ENCODE measurements around the gene RPS27. TPM values are rescaled to one million over a fixed set of nuclear protein-coding genes. Genes with fewer than 3 reads are reported as not detected.
A peak's percentile ranks its signal among the peaks of the same experiment; 100 is the strongest.

RPS27 gene
- total and polyA plus RNA-seq, 2 of the 13 experiments (the other 11 are each of a cell fraction or from before 2014, with no cell fraction given), result 3,737 to 9,964 TPM

DNA sequence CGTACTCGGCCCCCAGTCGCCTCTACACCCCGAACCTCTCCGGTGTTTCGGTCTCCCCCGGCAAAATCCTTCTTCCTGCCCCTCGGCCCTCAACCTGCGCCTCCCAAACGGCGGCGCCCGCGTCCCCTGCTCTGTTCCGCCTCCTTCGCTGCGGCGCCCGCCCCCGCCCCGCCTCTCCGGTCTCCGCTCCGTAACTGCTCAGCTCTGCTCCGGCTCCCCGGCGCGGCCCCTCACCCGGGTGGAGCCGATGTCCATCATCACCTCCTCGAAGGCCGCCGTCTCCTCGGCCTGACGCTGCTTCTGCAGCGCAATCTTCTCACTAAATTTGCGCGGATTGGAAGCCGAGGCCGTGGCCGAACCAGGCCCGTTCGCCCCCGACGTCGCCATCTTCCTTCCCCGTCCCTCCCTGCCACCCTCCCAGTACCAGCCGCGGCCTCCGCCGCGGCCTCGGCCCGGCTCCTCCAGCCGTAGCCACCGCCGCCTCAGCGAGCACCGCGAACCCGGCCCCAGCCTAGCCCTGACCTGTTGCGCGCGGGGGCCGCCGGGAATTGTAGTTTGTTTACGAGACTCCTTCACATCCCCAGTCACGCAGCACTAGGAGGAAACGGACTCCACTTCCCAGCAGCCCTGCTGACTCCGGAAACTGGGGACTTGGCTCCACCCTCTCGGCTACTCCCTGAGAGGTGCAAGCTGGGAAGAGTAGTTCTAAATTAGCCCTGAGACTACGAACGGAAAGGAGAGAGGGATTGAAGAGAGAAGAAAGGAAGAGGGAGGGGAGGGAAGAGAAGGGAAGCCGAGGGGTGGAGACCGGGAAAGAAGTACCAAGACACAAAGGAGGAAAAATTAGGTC, 32.2 kb upstream of the RPS27 start, which contains the start of gene CRTC2 (continued):
- TF ChIP-seq KLF11 (CRISPR knock-in tag; IDR thresholded peaks at IDR 0.05) (no peak), NR3C1 (CRISPR knock-in tag; IDR thresholded peaks at IDR 0.05) (no peak), ZNF850 (CRISPR knock-in tag; conservative IDR thresholded peaks at IDR 0.05) (0 out of 2 replicates have a peak, but pooled peaks have one; percentile 59), ZMYM4 (CRISPR knock-in tag; IDR thresholded peaks at IDR 0.05) (no peak), KDM5A (IDR thresholded peaks at IDR 0.05; ENCODE audit: borderline replicate concordance, low read length) (peak; percentile 83), ZNF362 (CRISPR knock-in tag; IDR thresholded peaks at IDR 0.05; ENCODE audit: borderline replicate concordance) (no peak), KAT2B (IDR thresholded peaks at IDR 0.05; ENCODE audit: borderline replicate concordance, low read depth, low read length) (no peak), RFX5 (IDR thresholded peaks at IDR 0.05; ENCODE audit: low read depth, low read length) (no peak), ZNF558 (CRISPR knock-in tag; IDR thresholded peaks at IDR 0.05; ENCODE audit: borderline replicate concordance) (peak; percentile 4; the same call in 1 of the 2 replicates), JARID2 (CRISPR knock-in tag; IDR thresholded peaks at IDR 0.05; ENCODE audit: insufficient replicate concordance) (no peak), SMARCC2 (IDR thresholded peaks at IDR 0.05) (no peak), IRX3 (CRISPR knock-in tag; IDR thresholded peaks at IDR 0.05; ENCODE audit: borderline replicate concordance, low read depth) (no peak), FLYWCH1 (CRISPR knock-in tag; IDR thresholded peaks at IDR 0.05) (no peak), ZNF788 (CRISPR knock-in tag; IDR thresholded peaks at IDR 0.05; ENCODE audit: borderline replicate concordance) (peak; percentile 83), HCFC1 (IDR thresholded peaks at IDR 0.05; ENCODE audit: low read depth, low read length) (peak; percentile 99), PAWR (CRISPR knock-in tag; IDR thresholded peaks at IDR 0.05; ENCODE audit: borderline replicate concordance) (no peak), FOXC1 (CRISPR knock-in tag; IDR thresholded peaks at IDR 0.05; ENCODE audit: borderline replicate concordance) (no peak), ZNF574 (CRISPR knock-in tag; IDR thresholded peaks at IDR 0.05) (peak; percentile 95), POLR2G (IDR thresholded peaks at IDR 0.05; ENCODE audit: low read depth, low read length) (peak; percentile 86)
- TF ChIP-seq, protein P1, sequence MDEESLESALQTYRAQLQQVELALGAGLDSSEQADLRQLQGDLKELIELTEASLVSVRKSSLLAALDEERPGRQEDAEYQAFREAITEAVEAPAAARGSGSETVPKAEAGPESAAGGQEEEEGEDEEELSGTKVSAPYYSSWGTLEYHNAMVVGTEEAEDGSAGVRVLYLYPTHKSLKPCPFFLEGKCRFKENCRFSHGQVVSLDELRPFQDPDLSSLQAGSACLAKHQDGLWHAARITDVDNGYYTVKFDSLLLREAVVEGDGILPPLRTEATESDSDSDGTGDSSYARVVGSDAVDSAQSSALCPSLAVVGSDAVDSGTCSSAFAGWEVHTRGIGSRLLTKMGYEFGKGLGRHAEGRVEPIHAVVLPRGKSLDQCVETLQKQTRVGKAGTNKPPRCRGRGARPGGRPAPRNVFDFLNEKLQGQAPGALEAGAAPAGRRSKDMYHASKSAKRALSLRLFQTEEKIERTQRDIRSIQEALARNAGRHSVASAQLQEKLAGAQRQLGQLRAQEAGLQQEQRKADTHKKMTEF (CRISPR knock-in tag; IDR thresholded peaks at IDR 0.05), result no peak; the same call in none of the 2 replicates
- TF ChIP-seq, protein P2, sequence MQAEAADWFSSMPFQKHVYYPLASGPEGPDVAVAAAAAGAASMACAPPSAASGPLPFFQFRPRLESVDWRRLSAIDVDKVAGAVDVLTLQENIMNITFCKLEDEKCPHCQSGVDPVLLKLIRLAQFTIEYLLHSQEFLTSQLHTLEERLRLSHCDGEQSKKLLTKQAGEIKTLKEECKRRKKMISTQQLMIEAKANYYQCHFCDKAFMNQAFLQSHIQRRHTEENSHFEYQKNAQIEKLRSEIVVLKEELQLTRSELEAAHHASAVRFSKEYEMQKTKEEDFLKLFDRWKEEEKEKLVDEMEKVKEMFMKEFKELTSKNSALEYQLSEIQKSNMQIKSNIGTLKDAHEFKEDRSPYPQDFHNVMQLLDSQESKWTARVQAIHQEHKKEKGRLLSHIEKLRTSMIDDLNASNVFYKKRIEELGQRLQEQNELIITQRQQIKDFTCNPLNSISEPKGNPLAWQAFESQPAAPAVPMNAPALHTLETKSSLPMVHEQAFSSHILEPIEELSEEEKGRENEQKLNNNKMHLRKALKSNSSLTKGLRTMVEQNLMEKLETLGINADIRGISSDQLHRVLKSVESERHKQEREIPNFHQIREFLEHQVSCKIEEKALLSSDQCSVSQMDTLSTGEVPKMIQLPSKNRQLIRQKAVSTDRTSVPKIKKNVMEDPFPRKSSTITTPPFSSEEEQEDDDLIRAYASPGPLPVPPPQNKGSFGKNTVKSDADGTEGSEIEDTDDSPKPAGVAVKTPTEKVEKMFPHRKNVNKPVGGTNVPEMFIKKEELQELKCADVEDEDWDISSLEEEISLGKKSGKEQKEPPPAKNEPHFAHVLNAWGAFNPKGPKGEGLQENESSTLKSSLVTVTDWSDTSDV (CRISPR knock-in tag; IDR thresholded peaks at IDR 0.05), result peak; percentile 40; the same call in 1 of the 2 replicates
